GM18861 (cell line): Measurements from ENCODE around the gene CHSY3.

Experiments used
- ATAC-seq: cut with Tn5 transposase; IDR thresholded peaks from one replicate; pipeline ENCODE4 v1.9.1; 2021; ENCODE audit not compliant: unreplicated experiment

Gene CHSY3

DNA sequence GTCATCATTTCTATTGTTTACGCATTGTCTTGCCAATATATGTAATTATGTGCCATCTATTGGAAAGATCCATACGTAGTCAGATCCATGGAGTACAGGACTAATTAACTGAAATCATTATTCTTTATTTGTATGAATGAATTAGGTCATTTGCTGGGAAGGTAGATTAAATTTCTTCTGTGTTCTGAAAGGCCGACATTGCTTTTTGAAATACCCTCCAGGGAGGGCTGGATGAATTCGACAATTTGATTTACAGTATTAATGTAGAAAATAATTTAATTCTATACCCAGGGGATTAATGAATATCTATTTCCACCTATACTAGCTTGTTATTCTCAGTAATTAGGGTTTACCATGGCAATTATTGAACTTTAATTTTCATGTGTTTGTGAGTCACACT, 117.6 kb downstream of the CHSY3 start:
- ATAC-seq = no peak

DNA sequence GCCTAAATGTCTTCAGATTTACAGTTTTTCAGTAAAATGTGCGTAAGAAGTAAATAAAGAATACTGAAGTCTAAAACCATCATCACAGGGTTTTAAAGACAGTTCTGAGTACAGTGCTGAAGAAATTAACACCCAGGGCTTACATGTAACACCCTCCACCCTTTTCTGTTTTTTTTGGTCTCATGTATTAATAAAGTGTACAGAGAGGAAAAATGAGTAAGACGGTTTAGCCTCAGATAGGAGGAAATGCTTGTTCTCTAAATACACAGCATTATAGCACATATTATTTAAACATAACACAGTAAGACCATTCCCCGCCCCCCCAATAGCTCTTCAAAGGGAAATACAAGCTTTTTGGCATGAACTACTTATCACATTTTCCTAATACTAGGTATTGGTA, 119.3 kb downstream of the CHSY3 start:
- ATAC-seq = no peak

DNA sequence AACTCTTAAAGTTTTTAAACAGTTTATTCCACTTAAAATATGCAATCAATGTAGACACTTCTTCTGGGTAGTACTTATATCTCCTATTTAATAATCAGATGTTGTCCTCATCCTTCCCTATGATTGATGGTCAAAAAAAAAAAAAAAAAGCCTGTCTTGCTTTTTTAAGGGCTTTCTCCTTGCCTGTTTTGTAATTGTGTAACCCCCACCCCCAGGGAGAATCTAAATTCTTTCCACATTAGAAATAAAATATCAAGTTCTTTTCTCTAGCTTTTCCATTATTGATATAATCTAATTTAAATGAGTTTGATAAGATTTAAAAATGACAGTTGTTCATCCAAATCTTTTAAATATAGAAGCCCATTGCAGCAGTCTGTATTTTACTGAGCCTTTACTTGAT, 119.7 kb downstream of the CHSY3 start:
- ATAC-seq = no peak

DNA sequence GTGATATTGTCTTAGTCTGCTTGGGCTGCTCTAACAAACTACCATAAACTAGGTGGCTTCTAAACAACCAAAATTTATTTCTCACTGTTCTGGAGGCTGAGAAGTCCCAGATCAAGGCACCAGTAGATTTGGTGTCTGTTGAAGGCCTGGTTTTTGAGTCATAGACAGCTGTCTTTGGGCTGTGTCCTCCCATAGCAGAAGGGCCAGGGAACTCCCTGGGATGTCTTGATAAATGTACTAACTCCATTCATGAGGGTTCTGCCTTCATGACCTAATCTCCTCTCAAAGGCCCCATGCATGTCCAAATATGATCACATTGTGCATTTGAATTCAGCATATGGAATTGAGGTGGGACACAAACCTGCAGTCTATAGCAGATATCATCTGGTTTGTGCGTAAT, 121.2 kb downstream of the CHSY3 start:
- ATAC-seq = no peak

DNA sequence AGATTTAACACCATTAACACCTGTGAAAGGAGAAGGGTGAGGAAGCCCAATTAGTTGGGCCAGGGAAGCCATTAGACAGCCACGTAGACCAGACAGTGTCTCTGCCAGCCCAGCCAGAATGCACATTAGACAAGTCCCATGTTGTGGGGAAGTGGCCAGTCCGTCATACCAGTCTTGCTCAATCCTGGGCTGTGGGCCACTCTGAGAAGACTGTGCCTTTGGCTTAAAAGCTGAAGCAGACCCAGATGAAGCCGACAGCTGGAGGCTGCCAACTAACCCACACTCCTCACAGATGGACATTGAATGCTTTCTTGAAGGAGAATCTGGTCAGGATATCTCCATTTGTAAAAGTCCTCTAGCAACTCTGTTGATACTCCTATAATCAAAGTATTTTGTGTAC, 128.5 kb downstream of the CHSY3 start:
- ATAC-seq = no peak

DNA sequence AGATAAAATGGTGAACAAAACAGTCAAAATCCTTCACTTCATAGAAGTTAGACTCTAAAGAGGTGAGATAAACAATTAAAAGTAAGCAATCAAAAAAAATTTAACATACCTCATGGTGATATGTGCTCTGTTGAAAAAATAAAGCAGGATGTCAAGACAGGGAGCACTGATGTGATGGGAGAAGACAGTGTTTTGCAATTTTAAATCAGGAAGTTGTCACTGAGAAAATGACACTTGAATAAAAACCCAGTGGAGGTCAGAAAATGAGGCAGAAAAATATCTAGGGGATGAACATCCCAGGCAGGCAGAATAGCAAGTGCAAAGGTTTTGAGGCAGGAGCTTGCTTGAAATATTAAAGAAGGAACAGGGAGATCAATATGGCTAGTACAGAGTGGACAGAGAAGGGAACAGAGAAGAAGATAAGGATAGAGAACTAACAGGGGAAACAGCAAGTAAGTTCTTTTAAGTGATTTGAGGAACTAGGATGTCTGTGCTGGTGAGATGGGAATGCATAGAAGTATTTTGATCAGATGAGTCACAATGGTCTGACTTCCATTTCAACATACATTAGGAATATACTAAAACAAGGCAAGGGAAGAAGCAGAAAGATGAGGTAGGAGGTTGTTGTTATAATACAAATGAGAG, 130.4 kb downstream of the CHSY3 start:
- no peak for ATAC-seq

DNA sequence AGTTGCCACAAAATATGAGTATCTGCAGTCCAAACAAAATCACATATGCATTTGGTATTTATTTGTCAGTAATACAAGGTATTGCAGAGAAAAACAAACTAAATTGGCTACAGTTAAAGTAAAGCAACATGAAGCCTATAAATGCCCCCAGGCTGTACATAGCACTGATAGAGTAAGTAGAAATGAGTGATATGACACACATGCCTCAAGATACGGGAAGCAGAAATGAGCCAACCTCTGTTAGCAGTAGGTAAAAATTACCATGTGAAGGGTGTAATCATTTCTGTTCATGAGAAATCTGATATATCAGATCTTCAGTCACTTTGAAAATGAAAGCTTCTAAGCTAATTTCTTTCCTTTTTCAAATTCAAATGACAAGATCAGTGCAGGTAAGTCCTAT, 131.1 kb downstream of the CHSY3 start:
- ATAC-seq = no peak

DNA sequence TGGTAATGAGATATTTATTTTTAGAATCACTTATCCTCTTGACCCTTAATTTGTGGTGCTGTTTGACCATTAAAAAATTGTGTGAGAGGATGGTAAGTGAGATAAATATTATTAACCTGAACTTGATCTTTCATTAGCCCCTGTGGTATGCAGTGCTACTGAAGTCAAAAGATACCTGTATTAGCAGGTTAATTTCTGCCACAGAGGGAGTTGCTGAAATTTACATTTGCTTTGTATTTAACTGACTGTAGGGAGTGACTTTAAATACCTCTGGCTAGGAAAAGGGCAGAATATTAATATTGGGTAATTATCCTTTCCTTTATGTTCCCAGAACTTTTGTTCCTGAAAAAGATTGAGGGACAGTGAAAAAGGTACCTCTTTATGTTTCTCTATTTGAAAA, 133.6 kb downstream of the CHSY3 start:
- no peak for ATAC-seq

DNA sequence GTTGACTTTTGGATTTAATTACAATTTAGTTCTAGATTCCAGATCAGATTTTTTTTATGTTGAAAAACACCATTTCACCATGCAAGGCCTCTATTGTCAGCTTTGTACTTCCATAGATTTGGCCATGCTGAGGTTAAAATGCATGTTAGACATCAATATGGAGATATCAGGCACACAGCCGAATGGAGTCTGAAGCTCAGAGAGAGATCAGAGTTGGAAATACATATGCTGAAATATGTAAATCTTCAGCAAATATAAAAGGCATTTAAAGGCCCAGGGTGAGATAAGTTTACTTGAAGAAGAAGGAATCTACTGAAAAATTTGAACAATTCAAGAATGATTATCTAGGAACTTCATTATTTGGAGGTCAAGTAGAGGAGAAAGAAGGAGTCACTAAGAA, 139.6 kb downstream of the CHSY3 start:
- no peak for ATAC-seq

DNA sequence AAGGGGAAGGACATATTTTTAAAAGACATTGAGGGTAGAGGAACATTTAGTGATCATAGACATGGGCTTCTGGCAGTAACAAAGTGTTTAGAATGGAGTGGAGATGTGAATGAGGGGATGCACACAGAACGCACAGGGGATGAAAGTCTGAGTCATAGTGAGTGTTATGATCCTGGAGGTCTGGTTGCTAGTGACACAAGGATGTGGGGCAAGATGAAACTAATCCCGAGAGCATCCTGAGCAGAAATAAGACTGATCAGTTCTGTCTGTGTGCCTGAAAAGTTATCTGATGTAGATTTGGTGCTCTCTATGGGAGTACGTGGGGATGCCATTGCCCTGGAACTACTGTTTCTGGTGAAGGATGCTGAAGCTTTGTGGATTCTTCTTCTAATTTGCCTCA, 141.1 kb downstream of the CHSY3 start:
- ATAC-seq = no peak

DNA sequence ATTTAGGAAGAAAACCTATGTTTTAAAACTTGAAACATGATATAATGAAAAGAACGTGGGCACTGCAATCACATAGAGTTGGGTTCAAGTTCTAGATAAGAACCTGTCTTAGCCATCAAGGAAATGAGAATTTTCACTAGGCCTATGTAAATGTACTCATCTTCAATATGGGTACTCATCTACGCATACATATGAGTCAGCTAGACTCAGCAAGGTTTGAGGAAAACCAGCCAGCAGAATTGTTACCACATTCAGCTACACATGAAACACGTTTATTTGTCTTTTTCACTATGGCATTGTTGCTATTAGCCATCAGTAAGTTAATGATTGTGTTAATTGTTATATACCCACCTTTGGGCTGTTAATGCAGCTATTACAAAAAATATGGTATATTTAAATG, 146.3 kb downstream of the CHSY3 start:
- ATAC-seq = no peak

DNA sequence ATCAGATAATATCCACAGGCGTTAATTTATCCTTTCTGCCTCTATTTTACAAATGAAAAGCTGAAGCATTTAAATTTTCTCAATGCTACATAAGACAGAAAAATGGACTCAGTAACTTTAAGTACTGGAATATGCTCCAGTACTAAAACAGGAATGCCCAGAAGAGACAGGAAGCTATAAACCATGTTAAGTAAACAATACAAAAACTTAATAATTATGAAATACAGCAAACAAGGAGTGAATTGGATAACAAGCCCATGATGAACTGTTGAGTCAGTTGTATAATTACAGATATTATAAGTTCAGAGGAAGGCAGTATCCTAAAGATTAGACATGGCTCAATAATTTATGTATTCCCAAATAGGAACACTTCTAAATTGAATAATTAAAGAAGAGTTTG, 148.5 kb downstream of the CHSY3 start:
- no peak for ATAC-seq

DNA sequence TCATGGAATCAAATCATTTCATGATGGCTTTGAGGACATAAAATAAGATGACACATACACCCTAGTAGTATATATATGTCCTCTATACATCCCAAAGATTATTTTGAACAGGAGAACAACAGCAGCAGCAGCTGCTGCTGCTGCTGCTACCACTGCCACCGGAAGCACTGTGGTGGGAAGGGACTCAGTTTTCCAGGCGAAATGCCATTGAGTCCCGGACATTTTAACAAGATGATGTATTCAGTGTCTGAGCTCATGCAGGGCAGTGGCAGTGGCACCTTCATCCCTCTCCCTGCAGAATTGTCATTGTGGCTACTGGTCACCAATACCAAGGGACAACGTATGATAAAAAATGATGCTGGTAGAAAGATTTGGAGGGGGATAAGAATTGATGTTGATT, 151.3 kb downstream of the CHSY3 start:
- no peak for ATAC-seq

DNA sequence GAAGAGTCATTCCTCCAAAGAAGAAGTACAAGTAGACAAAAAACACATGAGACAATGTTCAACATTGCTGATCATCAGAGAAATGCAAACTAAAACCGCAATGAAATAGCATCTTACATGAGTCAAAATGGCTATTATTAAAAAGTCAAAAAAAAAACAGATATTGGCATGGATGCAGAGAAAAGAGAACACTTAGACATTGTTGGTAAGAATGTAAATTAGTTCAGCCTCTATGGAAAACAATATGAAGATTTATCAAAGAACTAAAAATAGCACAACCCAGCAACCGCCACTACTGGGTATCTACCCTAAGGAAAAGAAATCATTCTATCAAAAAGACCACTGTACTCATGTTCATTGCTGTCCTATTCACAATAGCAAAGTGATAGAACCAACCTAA, 157.5 kb downstream of the CHSY3 start:
- ATAC-seq = no peak

DNA sequence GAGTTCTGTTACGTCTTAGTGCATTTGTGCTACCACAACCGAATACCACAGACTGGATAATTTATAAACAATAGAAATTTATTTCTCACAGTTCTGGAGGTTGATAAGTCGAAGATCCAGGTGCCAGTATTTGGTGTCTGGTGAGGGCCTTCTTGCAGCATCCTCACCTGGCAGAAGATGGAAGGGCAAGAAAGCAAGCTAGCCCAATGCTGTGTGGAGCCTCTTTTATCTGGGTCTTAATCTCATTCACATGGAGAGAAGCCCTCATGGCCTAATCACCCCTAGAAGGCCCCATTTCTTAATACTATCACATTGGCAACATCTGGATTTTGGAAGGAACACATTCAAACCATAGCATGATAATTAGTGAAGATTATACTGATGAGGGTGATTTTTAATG, 159.3 kb downstream of the CHSY3 start:
- ATAC-seq = no peak

DNA sequence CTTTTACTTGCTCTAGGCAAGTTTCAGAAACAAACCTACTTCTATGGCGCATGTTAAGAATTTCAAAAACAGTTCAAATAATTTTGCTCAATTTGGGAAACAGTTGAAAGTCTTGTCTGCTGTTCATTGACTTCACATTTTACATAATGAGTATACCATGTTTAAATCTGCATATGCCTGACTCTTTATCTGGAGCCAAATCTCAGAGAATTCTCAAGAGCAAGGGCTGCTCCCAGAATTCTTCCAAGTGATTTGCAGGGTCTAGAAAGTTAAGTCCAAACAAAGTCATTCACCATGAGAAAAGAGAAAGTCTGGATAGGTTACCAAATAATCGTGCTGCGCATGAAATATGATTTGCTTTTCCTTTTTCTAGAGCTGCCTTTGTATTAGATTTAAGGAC, 160.2 kb downstream of the CHSY3 start:
- ATAC-seq = no peak

DNA sequence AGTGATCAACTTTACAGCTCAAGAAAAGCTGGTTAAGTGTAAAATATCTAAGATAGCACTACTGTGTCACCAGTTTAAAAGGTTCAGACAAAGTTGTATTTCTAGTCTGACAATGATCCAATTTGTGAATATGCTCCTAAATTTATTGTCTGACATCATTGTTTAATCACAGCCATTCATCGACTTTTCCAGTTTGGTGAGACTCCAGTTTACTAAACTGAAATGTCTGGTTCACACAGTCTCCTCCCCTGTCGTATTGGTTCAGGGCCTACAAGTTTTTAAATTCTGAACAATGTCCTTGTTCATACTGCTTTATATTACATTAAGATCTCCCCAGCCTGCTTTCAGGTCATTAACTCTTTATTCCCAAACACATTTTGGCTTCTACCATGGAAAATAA, 161.4 kb downstream of the CHSY3 start:
- ATAC-seq = no peak

DNA sequence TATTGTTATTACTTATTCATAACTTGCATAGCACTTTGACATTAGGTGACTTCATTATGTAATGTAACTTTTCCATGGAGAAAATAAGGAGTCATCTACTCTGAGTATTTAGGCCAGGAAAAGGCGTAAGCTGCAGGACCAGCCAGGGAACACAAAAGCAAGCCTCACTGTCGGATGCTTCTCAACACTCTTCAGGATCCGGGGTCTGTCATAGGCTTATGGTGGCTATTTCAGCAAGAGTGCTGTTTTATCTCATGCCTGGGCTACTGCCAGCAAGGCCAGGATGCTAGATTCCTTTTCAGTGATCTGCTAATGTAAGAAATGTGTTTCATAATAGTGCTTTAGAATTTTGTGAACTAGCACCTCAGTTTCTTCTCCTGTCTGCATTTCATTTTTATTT, 162.4 kb downstream of the CHSY3 start:
- ATAC-seq = no peak

DNA sequence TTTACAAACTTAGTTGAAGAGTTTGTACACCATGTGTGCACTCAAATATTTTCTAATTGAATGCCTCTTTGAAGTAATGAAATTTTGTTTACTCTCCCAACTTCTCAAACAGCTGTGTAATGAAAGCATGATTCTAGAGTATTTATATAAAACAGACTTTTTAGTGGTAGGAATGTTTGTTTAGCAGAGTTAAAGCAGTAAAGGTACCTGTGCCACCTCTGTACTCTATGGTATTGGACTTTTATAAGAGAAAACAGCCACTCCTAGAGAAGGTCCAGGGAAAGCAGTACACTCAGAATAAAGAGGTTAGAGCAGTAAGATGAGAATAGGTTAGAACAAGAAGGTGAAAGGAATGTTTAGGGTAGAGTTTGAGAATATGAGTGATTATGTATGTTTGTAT, 163.1 kb downstream of the CHSY3 start:
- no peak for ATAC-seq

DNA sequence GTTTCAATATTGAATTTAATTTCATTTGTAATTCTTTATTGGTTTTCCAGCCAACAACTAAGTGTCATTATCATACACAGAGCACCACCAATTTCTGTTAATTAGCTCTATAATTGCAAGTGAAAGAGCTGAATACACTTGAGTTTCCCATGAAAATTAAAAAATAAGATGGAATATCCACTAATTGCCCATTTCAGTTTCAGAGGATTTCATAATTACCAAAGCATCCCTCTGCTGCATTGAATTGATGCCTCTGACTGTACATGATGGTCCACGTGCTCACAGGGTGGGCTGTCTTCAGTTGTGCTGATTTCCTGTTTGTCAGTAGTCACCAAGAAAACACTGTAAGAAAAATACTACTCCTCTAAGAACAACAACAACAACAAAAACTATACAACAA, 163.8 kb downstream of the CHSY3 start:
- no peak for ATAC-seq

DNA sequence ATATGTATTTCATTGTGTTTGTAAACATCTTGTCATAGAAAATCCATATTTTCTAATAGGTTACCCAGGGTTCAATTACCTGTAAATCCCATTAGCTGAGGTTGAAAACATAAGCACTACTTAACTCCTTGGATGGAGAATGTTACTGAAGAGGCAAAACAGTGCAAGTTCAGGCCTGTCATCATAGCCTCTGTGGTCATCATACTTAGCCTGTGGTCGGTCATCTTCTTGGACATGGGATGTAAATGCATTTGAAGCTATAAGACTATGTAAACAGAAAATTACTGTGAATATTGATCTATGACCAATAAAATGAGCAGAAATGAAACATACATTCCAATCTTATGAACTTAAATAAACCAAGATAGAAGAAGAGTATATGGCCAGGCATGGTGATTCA, 164.7 kb downstream of the CHSY3 start:
- ATAC-seq = no peak

DNA sequence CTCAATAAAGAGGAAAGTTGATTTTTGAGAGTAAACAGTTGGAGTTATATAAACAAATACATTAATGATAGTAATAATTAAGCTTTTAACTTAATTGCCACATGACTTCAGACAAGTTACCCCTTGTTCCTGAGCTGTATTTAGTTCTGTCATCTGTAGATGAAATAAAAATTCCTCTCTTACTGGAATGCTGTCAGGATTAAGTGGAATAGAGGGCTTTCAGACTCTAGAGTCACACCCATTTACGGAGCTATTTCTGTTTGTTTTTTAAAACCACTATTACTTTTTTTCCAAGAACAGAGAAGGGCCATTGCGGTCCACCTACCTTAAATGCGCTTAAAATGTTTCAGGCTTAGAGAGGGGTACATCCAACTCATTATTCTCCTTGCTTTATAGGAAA, 170.6 kb downstream of the CHSY3 start:
- ATAC-seq = no peak

DNA sequence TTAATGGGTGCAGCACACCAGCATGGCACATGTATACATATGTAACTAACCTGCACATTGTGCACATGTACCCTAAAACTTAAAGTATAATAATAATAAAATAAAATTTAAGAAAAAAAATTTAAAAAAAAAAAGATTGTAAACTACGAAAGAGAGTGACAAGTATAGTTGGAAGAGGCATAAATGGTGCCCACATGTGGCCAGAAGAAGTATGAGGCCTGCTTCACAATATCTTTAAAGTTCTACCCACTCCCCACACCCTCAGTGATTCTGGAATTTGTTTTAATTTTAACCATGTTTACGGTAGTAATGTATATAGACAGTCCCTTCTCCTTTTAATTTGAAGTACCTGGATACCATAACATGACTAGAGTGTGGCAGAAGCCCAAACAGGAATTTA, 172.7 kb downstream of the CHSY3 start:
- no peak for ATAC-seq

DNA sequence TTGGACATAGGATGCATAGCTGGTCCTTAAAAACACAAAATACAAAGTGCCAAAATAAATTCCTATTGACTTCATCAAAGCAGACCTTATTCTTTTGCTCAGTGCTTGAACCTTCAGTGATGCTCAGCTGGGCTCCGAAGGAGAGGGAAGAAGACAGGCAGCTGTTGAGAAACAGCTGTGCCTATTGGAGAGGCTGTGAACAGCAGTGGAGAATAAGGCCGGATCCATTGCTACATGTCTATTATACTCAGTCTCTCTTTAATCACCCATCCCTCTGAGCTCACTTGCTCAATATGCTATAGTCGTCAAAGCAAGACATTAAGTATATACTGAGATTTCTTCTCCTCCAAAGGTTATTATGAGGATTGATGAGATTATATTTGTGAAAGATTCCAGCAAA, 174.4 kb downstream of the CHSY3 start:
- no peak for ATAC-seq
